ENCODE measurements around the gene KCNH1.
A peak's percentile ranks its signal among the peaks of the same experiment; 100 is the strongest.

The KCNH1 gene

GRCh38 chr1:210646258-210646616 is 487.7 kb downstream of the KCNH1 start:
- TF ChIP-seq JUND (IDR thresholded peaks at IDR 0.05; ENCODE audit: low read depth) = no peak
- in situ Hi-C loops (cut with HindIII; ENCODE audit: low pct_unique_long_range_greater_than_20kb, low sequenced_read_pairs) = no loop called here
- DNase-seq (ENCODE audit: low read depth in 1 of 2, low spot score in 1 of 2) = no peak

- in situ Hi-C loops (cut with HindIII; ENCODE audit: low pct_unique_long_range_greater_than_20kb, low sequenced_read_pairs) = no loop called here
- no peak for DNase-seq (ENCODE audit: low read depth in 1 of 2, low spot score in 1 of 2)
- TF ChIP-seq JUND (IDR thresholded peaks at IDR 0.05; ENCODE audit: low read depth) = no peak
Observed at GRCh38 chr1:210645582-210646257, 488.2 kb downstream of the KCNH1 start.

- DNase-seq (ENCODE audit: low read depth in 1 of 2, low spot score in 1 of 2) = no peak
- in situ Hi-C loops (cut with HindIII; ENCODE audit: low pct_unique_long_range_greater_than_20kb, low sequenced_read_pairs) = no loop called here
Observed at GRCh38 chr1:210641582-210641981, 492.4 kb downstream of the KCNH1 start.

GRCh38 chr1:210635108-210635507 is 498.8 kb downstream of the KCNH1 start:
- in situ Hi-C loops (cut with HindIII; ENCODE audit: low pct_unique_long_range_greater_than_20kb, low sequenced_read_pairs) = no loop called here
- DNase-seq (ENCODE audit: low read depth in 1 of 2, low spot score in 1 of 2) = no peak
- TF ChIP-seq JUND (IDR thresholded peaks at IDR 0.05; ENCODE audit: low read depth) = no peak

More at GRCh38 chr1:210641582-210641981, 492.4 kb downstream of the KCNH1 start:
- no peak for TF ChIP-seq JUND (IDR thresholded peaks at IDR 0.05; ENCODE audit: low read depth)

GRCh38 chr1:210633636-210634035 is 500.3 kb downstream of the KCNH1 start:
- in situ Hi-C loops (cut with HindIII; ENCODE audit: low pct_unique_long_range_greater_than_20kb, low sequenced_read_pairs) = no loop called here
- DNase-seq (ENCODE audit: low read depth in 1 of 2, low spot score in 1 of 2) = no peak

GRCh38 chr1:210633140-210633539 is 500.8 kb downstream of the KCNH1 start:
- in situ Hi-C loops (cut with HindIII; ENCODE audit: low pct_unique_long_range_greater_than_20kb, low sequenced_read_pairs) = no loop called here
- no peak for DNase-seq (ENCODE audit: low read depth in 1 of 2, low spot score in 1 of 2)
- TF ChIP-seq JUND (IDR thresholded peaks at IDR 0.05; ENCODE audit: low read depth) = no peak

More at GRCh38 chr1:210633636-210634035, 500.3 kb downstream of the KCNH1 start:
- TF ChIP-seq JUND (IDR thresholded peaks at IDR 0.05; ENCODE audit: low read depth) = no peak

- TF ChIP-seq JUND (IDR thresholded peaks at IDR 0.05; ENCODE audit: low read depth) = no peak
- in situ Hi-C loops (cut with HindIII; ENCODE audit: low pct_unique_long_range_greater_than_20kb, low sequenced_read_pairs) = no loop called here
- no peak for DNase-seq (ENCODE audit: low read depth in 1 of 2, low spot score in 1 of 2)
Observed at GRCh38 chr1:210631399-210631798, 502.5 kb downstream of the KCNH1 start.

GRCh38 chr1:210629276-210629675 is 504.7 kb downstream of the KCNH1 start:
- in situ Hi-C loops (cut with HindIII; ENCODE audit: low pct_unique_long_range_greater_than_20kb, low sequenced_read_pairs) = no loop called here
- no peak for TF ChIP-seq JUND (IDR thresholded peaks at IDR 0.05; ENCODE audit: low read depth)
- DNase-seq (ENCODE audit: low read depth in 1 of 2, low spot score in 1 of 2) = no peak

GRCh38 chr1:210627755-210628154 is 506.2 kb downstream of the KCNH1 start:
- in situ Hi-C loops (cut with HindIII; ENCODE audit: low pct_unique_long_range_greater_than_20kb, low sequenced_read_pairs) = no loop called here
- no peak for TF ChIP-seq JUND (IDR thresholded peaks at IDR 0.05; ENCODE audit: low read depth)
- DNase-seq (ENCODE audit: low read depth in 1 of 2, low spot score in 1 of 2) = peak in 1 of 2 experiments; percentile 31

Measured in T47D (cell line).